HG02588 (cell line): ENCODE measurements around the gene RIN2.

Source experiments
- ATAC-seq: cut with Tn5 transposase; IDR thresholded peaks from one replicate; pipeline ENCODE4 v1.9.1; 2021; ENCODE audit warnings: mild to moderate bottlenecking, moderate library complexity; ENCODE audit not compliant: unreplicated experiment

The RIN2 gene

GRCh38 chr20:19761841-19762240, 3.8 kb downstream of the RIN2 start:
- no peak for ATAC-seq

DNA sequence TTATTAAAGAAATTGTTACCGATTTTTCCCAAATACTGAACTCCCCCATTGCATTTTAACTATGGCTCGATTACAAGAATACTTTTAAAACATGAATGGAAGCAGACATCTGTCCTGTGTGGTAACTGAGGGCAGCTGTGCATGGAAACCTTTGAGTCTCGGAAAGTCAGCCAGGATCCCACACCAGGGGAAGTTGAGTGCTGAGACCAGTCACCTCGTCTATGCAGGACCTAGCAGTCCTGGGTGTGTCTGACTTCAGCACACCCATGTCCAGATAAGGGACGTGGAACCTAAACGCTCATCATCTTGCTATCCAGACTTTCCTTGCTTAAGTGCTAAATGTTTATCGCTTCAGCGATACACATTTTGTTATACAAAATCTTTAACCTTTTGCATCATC, 6.1 kb downstream of the RIN2 start:
- ATAC-seq, result no peak

GRCh38 chr20:19765266-19765665, 7.2 kb downstream of the RIN2 start:
- no peak for ATAC-seq

DNA sequence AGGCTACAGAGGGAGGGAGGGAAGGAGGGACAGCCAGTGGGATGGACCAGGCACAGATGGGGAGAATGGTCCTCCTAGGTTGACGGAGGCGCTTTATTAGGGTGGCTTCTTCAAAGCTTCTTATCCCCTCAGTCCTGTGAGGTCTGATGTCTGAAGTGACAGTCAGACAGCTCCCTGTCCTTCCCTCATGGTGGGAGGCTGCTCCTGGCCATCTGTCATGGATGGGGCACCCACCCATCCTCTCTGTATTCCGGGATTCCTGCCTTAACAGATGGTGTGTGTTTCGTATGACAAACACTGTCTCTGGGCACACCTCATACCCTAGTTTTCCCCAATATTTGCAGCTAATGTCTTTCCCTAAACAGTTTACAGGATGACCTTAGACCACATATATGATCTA, 7.9 kb downstream of the RIN2 start:
- no peak for ATAC-seq

DNA sequence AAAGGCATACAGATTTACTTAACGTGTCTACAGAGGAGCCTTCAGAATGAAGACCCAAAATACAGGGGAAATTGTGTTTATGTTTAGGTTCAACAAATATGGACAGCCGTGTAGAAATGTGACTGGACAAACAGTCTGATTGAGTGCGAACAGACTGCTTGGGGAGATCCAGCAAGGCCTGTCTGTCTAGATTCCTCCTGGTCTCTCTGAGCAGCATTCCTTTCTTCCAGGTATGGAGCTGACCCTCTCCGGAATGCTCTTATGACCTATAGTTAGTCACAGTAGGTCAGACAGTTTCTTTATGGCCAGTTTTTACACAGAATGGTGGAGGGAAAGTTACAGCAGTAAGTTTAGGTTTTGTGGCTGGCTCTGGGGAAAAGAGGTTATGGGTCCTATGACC, 9.0 kb downstream of the RIN2 start:
- ATAC-seq, result no peak

GRCh38 chr20:19768325-19768842, 10.3 kb downstream of the RIN2 start:
- ATAC-seq, result no peak

DNA sequence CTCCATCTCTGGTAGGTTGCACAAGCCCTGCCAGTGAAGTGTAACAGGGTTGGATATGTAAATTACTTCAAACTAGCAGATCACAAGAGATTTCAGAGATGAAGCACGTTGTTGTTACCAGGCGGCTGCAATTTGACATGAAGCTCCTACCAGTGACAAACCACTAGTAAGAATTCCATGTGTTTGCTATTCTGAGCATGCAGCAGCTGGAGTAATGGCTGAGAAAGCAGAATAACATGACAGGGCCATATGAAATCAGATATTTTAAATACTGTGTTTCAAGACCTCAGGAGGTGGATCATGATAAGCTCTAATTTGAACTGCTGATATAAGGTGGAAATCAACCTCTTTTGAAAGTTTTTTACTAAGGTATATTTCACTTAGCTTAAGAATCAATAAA, 11.4 kb downstream of the RIN2 start:
- no peak for ATAC-seq

GRCh38 chr20:19770375-19770774, 12.3 kb downstream of the RIN2 start:
- ATAC-seq, result no peak

DNA sequence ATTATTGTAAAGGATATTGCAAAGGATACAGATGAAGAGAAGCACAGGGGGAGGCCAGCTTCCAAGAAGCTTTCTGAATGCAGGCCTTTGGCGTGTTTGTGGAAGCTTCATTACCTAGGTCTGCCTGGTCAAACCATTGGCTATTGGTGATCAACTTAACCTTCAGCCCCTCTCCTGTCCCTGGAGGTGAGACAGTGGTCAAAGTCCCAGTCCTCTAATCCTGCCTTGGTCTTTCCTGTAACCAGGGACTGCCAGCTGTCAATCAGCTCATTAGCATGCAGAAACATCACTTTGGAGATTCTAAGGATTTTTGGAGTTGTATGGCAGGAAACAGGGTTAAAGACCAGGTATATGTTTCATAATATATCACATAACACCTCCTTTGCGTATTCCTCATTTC, 13.0 kb downstream of the RIN2 start:
- ATAC-seq, result no peak

DNA sequence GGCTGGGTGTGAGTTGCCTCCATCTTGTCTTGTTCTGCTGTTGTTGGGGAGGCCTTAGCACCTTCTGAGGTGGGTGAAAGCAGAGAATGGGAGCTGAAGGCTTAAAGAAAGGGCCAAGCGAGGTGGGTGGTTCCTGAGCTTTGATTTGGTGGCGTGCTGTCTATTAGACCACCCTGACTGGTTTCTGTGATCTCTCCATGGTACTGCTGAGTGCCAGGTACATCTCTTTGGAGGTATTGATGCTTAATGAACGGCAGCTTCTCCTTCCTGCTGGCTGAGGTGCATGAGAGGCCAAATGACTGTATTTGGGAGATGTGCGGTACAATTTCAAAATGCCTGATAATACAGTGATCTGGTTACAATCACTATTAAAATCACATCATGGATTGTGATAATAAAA, 15.4 kb downstream of the RIN2 start:
- ATAC-seq, result no peak

DNA sequence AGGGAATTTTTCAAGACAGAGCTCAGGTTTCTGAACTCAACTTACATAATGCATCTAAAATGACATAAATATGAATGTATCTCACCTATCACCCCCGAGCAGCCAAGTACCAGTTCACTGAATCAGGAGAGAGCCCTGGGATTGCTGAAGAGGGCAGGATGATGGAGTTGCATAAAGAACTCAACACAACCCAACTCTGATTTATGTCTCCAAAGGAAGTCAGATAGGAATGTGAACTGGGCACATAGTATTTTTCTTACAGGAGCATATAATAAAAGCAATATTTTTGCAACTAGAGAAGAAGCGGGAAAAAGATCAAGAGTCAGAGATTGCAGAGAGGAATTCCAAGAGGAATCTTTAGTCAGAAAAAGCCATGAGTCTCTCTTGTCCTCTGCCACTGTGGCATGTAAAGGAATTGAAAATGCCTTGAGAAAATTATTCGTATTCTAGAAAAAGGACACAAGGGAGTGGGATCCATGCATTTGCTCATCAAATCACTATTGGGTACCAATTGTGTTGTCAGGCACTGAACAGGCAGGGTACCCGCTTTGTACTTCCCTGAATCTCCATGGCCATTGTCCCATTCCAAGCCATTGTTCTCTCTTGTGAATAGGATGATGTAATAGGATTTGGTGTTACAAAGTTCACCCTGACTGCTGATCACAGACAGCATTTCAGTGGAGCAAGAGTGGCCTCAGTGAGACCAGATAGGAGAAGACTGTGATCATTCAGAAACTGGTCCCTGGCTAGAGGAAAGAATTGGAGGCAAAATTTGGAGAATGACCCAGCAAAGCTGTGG, 16.3 kb downstream of the RIN2 start:
- no peak for ATAC-seq

- no peak for ATAC-seq
Observed at GRCh38 chr20:19775353-19776253, 17.5 kb downstream of the RIN2 start.

DNA sequence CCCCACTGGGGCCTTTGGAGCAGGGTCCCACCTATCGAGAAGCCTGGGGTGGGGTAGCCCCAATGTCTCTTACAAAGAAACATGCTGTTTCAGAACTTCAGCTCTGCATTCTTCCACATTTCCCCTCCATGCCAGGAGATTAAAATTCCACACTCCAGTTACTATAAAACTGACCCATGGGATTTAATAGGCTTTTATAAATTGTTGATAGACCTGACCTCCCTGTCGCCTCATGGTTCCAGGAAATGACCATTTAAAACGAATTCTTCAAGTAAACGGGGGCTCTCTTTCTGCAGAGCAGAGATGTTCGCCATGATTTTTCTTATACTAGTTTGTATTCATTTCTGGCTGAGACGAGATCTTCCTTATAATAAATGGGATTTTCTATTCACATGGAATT, 19.3 kb downstream of the RIN2 start:
- ATAC-seq, result no peak

DNA sequence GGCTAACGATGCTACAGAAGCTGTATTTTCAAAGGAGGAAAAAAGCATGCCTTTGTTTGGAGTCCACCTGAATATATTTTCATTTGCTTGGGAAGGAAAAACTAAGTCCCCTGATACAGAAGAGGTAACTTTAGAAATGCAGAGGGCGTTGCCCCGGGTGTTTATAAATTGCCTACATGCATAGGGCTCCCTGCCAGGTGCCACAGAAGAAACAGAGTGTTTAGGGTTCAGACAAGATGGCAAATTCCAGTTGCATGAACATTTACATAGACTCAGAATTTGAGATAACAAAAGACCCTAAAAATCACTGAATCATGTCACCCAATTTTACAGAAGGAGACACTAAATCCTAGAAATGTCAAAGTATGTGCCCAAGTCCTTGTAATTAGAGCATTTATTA, 19.9 kb downstream of the RIN2 start:
- no peak for ATAC-seq

- no peak for ATAC-seq
Observed at GRCh38 chr20:19778404-19778803, 20.3 kb downstream of the RIN2 start.

DNA sequence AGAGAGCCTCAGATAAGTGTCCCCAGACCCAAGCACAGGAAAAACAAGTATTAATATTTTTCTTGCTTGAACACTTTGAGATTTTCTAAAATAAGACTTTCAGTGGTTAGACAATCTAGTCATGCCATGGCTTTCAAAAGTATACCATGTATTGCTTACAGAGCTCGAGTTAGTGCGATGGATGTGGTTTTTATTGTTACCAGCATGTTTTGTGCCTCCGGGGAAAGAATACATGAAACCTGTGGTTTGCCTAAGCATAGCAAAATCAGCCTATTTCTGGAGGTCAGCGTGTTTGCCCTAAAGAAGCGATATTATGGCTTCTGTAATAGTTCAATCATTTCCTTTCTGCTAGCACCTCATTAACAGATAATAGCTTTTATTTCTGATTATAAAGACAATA, 21.6 kb downstream of the RIN2 start:
- ATAC-seq, result no peak

DNA sequence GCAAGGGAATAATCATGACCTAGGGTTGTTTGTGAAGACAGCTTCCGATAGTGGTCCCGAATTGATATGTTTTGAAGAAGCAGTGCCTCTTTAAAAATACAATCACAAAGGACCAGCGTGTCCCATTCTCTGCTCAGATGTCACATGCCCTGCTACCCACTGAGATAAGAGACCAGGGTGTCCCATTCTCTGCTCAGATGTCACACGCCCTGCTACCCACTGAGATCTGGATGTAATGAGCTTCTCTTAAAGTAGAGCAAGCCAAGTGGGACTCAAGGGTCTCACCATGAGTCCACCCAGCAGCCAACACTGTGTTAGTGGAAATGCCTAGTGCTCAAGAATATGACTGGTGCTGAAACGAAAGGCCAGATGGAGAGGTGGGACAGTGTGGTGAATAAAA, 22.2 kb downstream of the RIN2 start:
- ATAC-seq, result no peak

DNA sequence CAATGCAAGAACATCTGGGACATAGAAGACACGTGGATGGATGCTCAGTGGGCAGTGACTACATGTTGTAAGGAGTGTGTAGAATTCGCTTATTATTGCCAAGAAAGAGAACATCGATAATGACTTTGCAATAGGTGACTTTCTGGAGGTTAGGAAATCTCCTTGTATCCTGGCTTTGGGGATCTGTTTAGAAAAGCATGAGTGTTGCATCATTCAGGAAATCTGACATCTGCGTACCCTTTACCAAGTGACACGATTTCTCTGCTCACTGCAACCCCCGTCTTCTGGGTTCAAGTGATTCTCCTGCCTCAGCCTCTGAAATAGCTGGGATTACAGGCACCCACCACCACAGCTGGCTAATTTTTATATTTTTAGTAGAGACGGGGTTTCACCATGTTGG, 23.2 kb downstream of the RIN2 start:
- ATAC-seq, result no peak

- no peak for ATAC-seq
Observed at GRCh38 chr20:19782669-19783068, 24.6 kb downstream of the RIN2 start.

DNA sequence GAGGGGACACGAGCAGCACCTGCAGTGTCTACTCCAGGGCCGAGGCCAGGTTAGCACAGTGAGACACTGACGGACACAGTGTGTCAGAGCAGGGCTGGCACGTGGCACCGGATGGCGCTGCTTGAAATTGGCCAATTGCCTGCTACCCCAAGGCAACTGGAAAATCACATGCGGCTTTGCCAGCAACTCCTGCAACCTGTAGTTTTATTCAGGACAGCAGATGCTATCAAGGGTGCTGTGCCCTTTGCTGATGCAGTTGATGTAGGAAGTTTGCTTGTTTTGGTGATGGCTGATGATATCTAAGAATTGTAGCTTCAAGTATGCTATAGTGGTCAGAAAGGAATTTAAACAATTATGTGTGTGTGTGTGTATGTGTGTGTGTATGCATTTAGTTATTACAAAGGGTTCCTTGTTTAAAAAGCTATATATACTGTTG, 25.9 kb downstream of the RIN2 start:
- no peak for ATAC-seq

DNA sequence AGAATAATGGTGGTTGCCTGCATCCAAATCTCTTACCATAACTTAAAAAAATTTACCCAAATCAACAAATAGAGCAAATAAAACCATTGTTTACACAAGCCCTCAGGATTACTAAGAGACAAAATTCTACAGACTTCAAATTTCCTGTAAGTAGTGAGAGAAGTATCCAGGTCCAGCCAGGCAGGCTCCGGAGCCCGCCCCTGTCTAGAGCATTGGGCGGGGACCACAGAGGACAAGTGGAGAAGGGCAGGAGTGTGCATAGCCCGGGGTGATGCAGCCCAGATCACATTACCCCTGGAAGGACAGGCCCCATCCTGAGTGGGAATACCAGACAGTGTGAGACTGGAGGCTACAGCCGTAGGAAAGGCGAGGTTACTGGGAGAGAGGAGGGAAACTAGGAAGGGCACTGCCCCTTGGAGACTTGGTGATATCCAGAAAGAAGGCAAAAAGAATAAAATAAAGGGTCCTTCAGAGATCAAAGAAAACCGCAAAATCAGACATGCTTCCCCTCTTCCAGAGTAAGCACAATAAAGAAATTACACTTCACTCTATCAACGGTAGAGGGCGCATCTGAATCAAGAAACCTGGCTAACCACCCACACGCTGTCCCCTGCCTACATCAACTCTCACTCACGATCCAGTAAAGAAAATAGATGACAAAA, 26.6 kb downstream of the RIN2 start:
- no peak for ATAC-seq
